Ishikawa (cell line): ENCODE measurements around the gene NRM.

ENCODE experiments used
- CEBPB ChIP-seq: IDR thresholded peaks from 2 replicates; pipeline ENCODE4 v1.6.1; 2012
- CREB1 ChIP-seq: IDR thresholded peaks from 2 replicates; pipeline ENCODE4 v1.6.1; 2012; ENCODE audit warnings: low read depth
- EGR1 ChIP-seq: IDR thresholded peaks from 2 replicates; pipeline ENCODE4 v1.6.1; 2012
- EP300 ChIP-seq: IDR thresholded peaks from 2 replicates; pipeline ENCODE4 v1.6.1; 2012; ENCODE audit warnings: borderline replicate concordance
- FOXM1 ChIP-seq: IDR thresholded peaks from 2 replicates; pipeline ENCODE4 v1.6.1; 2012; ENCODE audit warnings: low read depth, borderline replicate concordance
- MAX ChIP-seq: IDR thresholded peaks from 2 replicates; pipeline ENCODE4 v1.6.1; 2012
- RAD21 ChIP-seq: IDR thresholded peaks from 2 replicates; pipeline ENCODE4 v1.6.1; 2012; ENCODE audit warnings: low read depth

DNA sequence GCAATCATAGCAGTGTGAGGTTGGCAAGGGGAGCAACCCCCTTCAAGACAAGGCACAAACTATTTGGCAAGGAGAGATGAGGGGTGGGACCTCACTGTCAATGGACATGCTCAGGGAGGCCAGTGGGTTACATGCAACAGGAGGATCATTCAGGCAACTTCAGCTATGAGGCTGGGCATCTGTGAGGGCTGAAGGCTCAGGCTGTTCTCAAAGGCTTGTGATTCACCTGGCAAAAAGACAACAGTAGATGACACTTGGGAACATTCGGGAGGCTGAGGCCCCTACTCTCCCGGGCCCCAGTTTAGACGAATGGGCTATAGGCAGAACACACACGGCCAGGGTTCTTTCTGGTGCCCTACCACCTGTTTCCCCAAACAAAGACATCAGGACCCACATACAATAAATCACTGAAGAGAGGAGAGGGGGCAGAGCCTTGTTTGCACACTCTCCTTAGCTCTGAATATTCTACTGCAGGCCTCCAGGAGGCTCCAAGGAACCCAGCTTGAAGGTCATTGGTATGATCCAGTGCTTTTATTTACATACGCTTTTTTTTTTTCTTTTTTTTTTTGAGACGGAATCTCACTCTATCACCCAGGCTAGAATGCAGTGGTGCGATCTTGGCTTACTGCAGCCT lies 37.3 kb upstream of the NRM start:
- no peak for TF ChIP-seq EP300
- TF ChIP-seq FOXM1 = no peak
- no peak for TF ChIP-seq MAX
- no peak for TF ChIP-seq CREB1
- no peak; the same call in 1 of the 2 replicates for TF ChIP-seq RAD21
- no peak for TF ChIP-seq CEBPB
- no peak for TF ChIP-seq EGR1
